T-helper 22 cell (primary cell): ENCODE data around the gene NFYC.

Experiments used
- DNase-seq: peaks from one replicate; pipeline ENCODE4 v3.0.0-alpha.2; 2020; ENCODE audit warnings: low read depth

The NFYC gene

GRCh38 chr1:40760984-40761383, 69.5 kb downstream of the NFYC start:
- no peak for DNase-seq

- DNase-seq, result no peak
These were observed 70.8 kb downstream of the NFYC start for GRCh38 chr1:40762144-40762923.

- no peak for DNase-seq
These were observed 72.4 kb downstream of the NFYC start for GRCh38 chr1:40763742-40764532.

GRCh38 chr1:40764981-40765380, 73.5 kb downstream of the NFYC start:
- DNase-seq, result no peak

- no peak for DNase-seq
These were observed 74.5 kb downstream of the NFYC start for GRCh38 chr1:40766017-40766416.

- no peak for DNase-seq
These were observed 75.1 kb downstream of the NFYC start for GRCh38 chr1:40766560-40766959.

- no peak for DNase-seq
These were observed 76.9 kb downstream of the NFYC start for GRCh38 chr1:40768146-40768990.

- no peak for DNase-seq
These were observed 78.3 kb downstream of the NFYC start for GRCh38 chr1:40769815-40770214.

GRCh38 chr1:40770296-40771070, 79.0 kb downstream of the NFYC start:
- DNase-seq, result no peak

- no peak for DNase-seq
These were observed 80.8 kb downstream of the NFYC start for GRCh38 chr1:40772146-40772955.

- no peak for DNase-seq
These were observed 82.3 kb downstream of the NFYC start for GRCh38 chr1:40773748-40774265.

GRCh38 chr1:40774266-40774998, 82.9 kb downstream of the NFYC start:
- peak; percentile 26 for DNase-seq

GRCh38 chr1:40776236-40777072, 85.0 kb downstream of the NFYC start:
- DNase-seq, result no peak

- DNase-seq, result no peak
These were observed 85.9 kb downstream of the NFYC start for GRCh38 chr1:40777224-40777970.

GRCh38 chr1:40780678-40781607, 89.4 kb downstream of the NFYC start:
- no peak for DNase-seq

GRCh38 chr1:40781608-40781971, 90.1 kb downstream of the NFYC start:
- DNase-seq, result no peak

- DNase-seq, result no peak
These were observed 91.0 kb downstream of the NFYC start for GRCh38 chr1:40782371-40782956.
